Hepatocyte (in vitro differentiated cells): ENCODE results near the gene AHCYL2. TPM values are rescaled to one million over a fixed set of nuclear protein-coding genes. Genes with fewer than 3 reads are reported as not detected.
A peak's percentile ranks its signal among the peaks of the same experiment; 100 is the strongest.

Experiments
- DNase-seq: peaks from one replicate; pipeline ENCODE4 v3.0.0-alpha.2; 2016; ENCODE audit warnings: low spot score
- H2AFZ ChIP-seq: fragments of 200-600 bp; sonication (generic); 2 replicates; pipeline ENCODE4 v1.6.0; 2016; ENCODE audit warnings: antibody characterized with exemption, mild to moderate bottlenecking
- H3K27ac ChIP-seq: fragments of 200-600 bp; sonication (generic); 2 replicates; pipeline ENCODE4 v1.5.1; 2016; ENCODE audit warnings: mild to moderate bottlenecking
- H3K27me3 ChIP-seq: fragments of 200-600 bp; sonication (generic); 2 replicates; pipeline ENCODE4 v1.6.1; 2016
- H3K36me3 ChIP-seq: fragments of 200-600 bp; sonication (generic); replicated peaks from 2 replicates; pipeline ENCODE4 v1.5.1; 2016; ENCODE audit warnings: low read depth; ENCODE audit not compliant: insufficient read depth
- H3K4me1 ChIP-seq: fragments of 200-600 bp; sonication (generic); 2 replicates; pipeline ENCODE4 v1.5.1; 2016; ENCODE audit warnings: mild to moderate bottlenecking, moderate library complexity; ENCODE audit not compliant: insufficient read depth
- H3K4me2 ChIP-seq: fragments of 200-600 bp; sonication (generic); 2 replicates; pipeline ENCODE4 v1.6.0; 2016
- H3K4me3 ChIP-seq: fragments of 200-600 bp; sonication (generic); 2 replicates; pipeline ENCODE4 v1.5.1; 2016; ENCODE audit warnings: mild to moderate bottlenecking
- H3K79me2 ChIP-seq: fragments of 200-600 bp; sonication (generic); 2 replicates; pipeline ENCODE4 v1.6.0; 2017; ENCODE audit warnings: mild to moderate bottlenecking
- H3K9me2 ChIP-seq: fragments of 200-600 bp; sonication (generic); replicated peaks from 2 replicates; pipeline ENCODE4 v1.6.0; 2017; ENCODE audit warnings: mild to moderate bottlenecking; ENCODE audit not compliant: insufficient read depth
- H3K9me3 ChIP-seq: fragments of 200-600 bp; sonication (generic); 2 replicates; pipeline ENCODE4 v1.5.1; 2016; ENCODE audit warnings: low read depth, mild to moderate bottlenecking
- H4K20me1 ChIP-seq: fragments of 200-600 bp; sonication (generic); 2 replicates; pipeline ENCODE4 v1.6.0; 2016; ENCODE audit warnings: mild to moderate bottlenecking; ENCODE audit not compliant: insufficient read depth, poor library complexity, severe bottlenecking
- CTCF ChIP-seq: fragments of 200-600 bp; sonication (generic); IDR thresholded peaks from 2 replicates; pipeline ENCODE4 v1.5.1; 2016; ENCODE audit warnings: antibody characterized with exemption, mild to moderate bottlenecking; ENCODE audit not compliant: poor library complexity
- EZH2 ChIP-seq: fragments of 200-600 bp; sonication (generic); IDR thresholded peaks from 2 replicates; pipeline ENCODE4 v1.6.1; 2016; ENCODE audit warnings: antibody characterized with exemption, mild to moderate bottlenecking, borderline replicate concordance
- EZH2phosphoT487 ChIP-seq: fragments of 200-600 bp; sonication (generic); IDR thresholded peaks from one replicate; pipeline ENCODE4 v1.6.1; 2018; ENCODE audit warnings: antibody characterized with exemption, mild to moderate bottlenecking, low read depth, moderate library complexity; ENCODE audit not compliant: unreplicated experiment, severe bottlenecking
- WGBS: methylation state at CpG from one replicate; pipeline ENCODE4 v1.1.6; 2016; ENCODE audit warnings: low lambda C conversion rate; ENCODE audit errors: missing lambda C conversion rate; 5-methylcytosine and 5-hydroxymethylcytosine counted together
- polyA plus RNA-seq: library from polyadenylated mRNA; unstranded; fragments of >200 nt; fragmentation: Nextera tagmentation; extraction: Ambion mirVana; gene quantifications from 2 replicates; pipeline ENCODE4 v1.2.1, GENCODE V29; 2016
- total RNA-seq: library from RNA; depleted of rRNA; stranded (reverse); fragments of >200 nt; gene quantifications from 2 replicates; pipeline ENCODE4 v1.2.3, GENCODE V29; 2014

The AHCYL2 gene
- total and polyA plus RNA-seq, 2 experiments from 2014 or later = 13.7 to 20.0 TPM

GRCh38 chr7:129341816-129342806 lies 117.3 kb downstream of the AHCYL2 start:
- Histone ChIP-seq H4K20me1 (no peaks in the 10 kb centered on the region), H3K4me2 (peak overlapping the region; percentile 60), H3K79me2 (no peaks in the 10 kb centered on the region), H3K27ac (peak overlapping the region; percentile 5), H3K4me3 (no peak overlapping the region), H2AFZ (no peak overlapping the region), H3K27me3 (no peaks in the 10 kb centered on the region), H3K36me3 (no peaks in the 10 kb centered on the region), H3K9me2 (no peaks in the 10 kb centered on the region), H3K4me1 (no peaks in the 10 kb centered on the region), H3K9me3 (no peaks in the 10 kb centered on the region)
- WGBS = 65% methylated on average over 3 of the region's 3 CpGs
- TF ChIP-seq EZH2 (no peak), CTCF (no peak), EZH2phosphoT487 (no peak)
- DNase-seq = peak; percentile 6

- Histone ChIP-seq H3K4me2 (no peak overlapping the region), H3K27me3 (no peaks in the 10 kb centered on the region), H3K79me2 (no peaks in the 10 kb centered on the region), H4K20me1 (no peaks in the 10 kb centered on the region), H3K36me3 (no peaks in the 10 kb centered on the region), H3K4me1 (no peaks in the 10 kb centered on the region), H3K9me3 (no peaks in the 10 kb centered on the region), H3K4me3 (no peak overlapping the region), H3K9me2 (no peaks in the 10 kb centered on the region), H3K27ac (no peak overlapping the region), H2AFZ (no peak overlapping the region)
- peak; percentile 57 for DNase-seq
- TF ChIP-seq EZH2 (no peak), CTCF (peak; percentile 80)
- 50% methylated on average over 3 of the region's 3 CpGs for WGBS
Observed at GRCh38 chr7:129343099-129343700, 118.4 kb downstream of the AHCYL2 start.

GRCh38 chr7:129347330-129347729 lies 122.5 kb downstream of the AHCYL2 start:
- TF ChIP-seq CTCF = no peak
- no peak for TF ChIP-seq EZH2phosphoT487
- no peak for TF ChIP-seq EZH2
- 73% methylated on average over 2 of the region's 2 CpGs for WGBS
- Histone ChIP-seq H3K9me2 (no peaks in the 10 kb centered on the region), H3K9me3 (no peaks in the 10 kb centered on the region), H3K79me2 (no peaks in the 10 kb centered on the region), H2AFZ (no peak overlapping the region), H3K27me3 (no peaks in the 10 kb centered on the region), H3K36me3 (no peaks in the 10 kb centered on the region), H3K27ac (no peak overlapping the region), H3K4me1 (no peaks in the 10 kb centered on the region), H3K4me3 (no peak overlapping the region), H4K20me1 (no peaks in the 10 kb centered on the region), H3K4me2 (no peak overlapping the region)
- no peak for DNase-seq
